HL-60 (cell line): Measurements from ENCODE around the gene DIP2C.

Source experiments
- DNase-seq, 2 experiments: peaks; one replicate each; pipeline ENCODE4 v3.0.0-alpha.2; 2010 to 2020; ENCODE audit warnings: low read depth in 1 of 2, low spot score in 1 of 2
- H3K27ac ChIP-seq: fragments of 250-450 bp; sonication (Bioruptor Pico); replicated peaks from 2 replicates; pipeline ENCODE4 v1.5.1; 2020; ENCODE audit warnings: mild to moderate bottlenecking, moderate library complexity
- H3K27me3 ChIP-seq: fragments of 250-450 bp; sonication (Bioruptor Pico); 2 replicates; pipeline ENCODE4 v1.5.1; 2021; ENCODE audit warnings: mild to moderate bottlenecking, moderate library complexity; ENCODE audit not compliant: insufficient read depth, poor library complexity, severe bottlenecking
- H3K4me3 ChIP-seq: replicated peaks from 2 replicates; pipeline ENCODE4 v1.5.1; 2011; ENCODE audit warnings: mild to moderate bottlenecking, control low read depth, low read length; ENCODE audit not compliant: insufficient read depth
- GABPA ChIP-seq: IDR thresholded peaks from 2 replicates; pipeline ENCODE4 v1.6.1; 2012; ENCODE audit warnings: low read depth
- POLR2AphosphoS5 ChIP-seq: IDR thresholded peaks from 2 replicates; pipeline ENCODE4 v1.6.1; 2012; ENCODE audit warnings: low read depth
- SPI1 ChIP-seq: IDR thresholded peaks from 2 replicates; pipeline ENCODE4 v1.6.1; 2012; ENCODE audit warnings: low read depth, mild to moderate bottlenecking, borderline replicate concordance
- TF ChIP-seq, protein P1 (sequence below): IDR thresholded peaks from 2 replicates; pipeline ENCODE4 v1.6.1; 2012; ENCODE audit warnings: low read depth; ENCODE audit not compliant: insufficient replicate concordance
- TF ChIP-seq, protein P2 (sequence below): IDR thresholded peaks from one replicate; pipeline ENCODE4 v1.5.1; 2011; ENCODE audit warnings: low read length, control low read depth, inconsistent platforms; ENCODE audit not compliant: insufficient read depth

The DIP2C gene

GRCh38 chr10:517241-517830 is 172.1 kb downstream of the DIP2C start:
- Histone ChIP-seq H3K27me3 (no peaks in the 10 kb centered on the region), H3K27ac (no peak overlapping the region), H3K4me3 (no peak overlapping the region)
- DNase-seq, result no peak
- TF ChIP-seq, protein P1, sequence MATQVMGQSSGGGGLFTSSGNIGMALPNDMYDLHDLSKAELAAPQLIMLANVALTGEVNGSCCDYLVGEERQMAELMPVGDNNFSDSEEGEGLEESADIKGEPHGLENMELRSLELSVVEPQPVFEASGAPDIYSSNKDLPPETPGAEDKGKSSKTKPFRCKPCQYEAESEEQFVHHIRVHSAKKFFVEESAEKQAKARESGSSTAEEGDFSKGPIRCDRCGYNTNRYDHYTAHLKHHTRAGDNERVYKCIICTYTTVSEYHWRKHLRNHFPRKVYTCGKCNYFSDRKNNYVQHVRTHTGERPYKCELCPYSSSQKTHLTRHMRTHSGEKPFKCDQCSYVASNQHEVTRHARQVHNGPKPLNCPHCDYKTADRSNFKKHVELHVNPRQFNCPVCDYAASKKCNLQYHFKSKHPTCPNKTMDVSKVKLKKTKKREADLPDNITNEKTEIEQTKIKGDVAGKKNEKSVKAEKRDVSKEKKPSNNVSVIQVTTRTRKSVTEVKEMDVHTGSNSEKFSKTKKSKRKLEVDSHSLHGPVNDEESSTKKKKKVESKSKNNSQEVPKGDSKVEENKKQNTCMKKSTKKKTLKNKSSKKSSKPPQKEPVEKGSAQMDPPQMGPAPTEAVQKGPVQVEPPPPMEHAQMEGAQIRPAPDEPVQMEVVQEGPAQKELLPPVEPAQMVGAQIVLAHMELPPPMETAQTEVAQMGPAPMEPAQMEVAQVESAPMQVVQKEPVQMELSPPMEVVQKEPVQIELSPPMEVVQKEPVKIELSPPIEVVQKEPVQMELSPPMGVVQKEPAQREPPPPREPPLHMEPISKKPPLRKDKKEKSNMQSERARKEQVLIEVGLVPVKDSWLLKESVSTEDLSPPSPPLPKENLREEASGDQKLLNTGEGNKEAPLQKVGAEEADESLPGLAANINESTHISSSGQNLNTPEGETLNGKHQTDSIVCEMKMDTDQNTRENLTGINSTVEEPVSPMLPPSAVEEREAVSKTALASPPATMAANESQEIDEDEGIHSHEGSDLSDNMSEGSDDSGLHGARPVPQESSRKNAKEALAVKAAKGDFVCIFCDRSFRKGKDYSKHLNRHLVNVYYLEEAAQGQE, result no peak
- no peak for TF ChIP-seq GABPA
- TF ChIP-seq POLR2AphosphoS5, result no peak
- no peak for TF ChIP-seq SPI1
- TF ChIP-seq, protein P2, sequence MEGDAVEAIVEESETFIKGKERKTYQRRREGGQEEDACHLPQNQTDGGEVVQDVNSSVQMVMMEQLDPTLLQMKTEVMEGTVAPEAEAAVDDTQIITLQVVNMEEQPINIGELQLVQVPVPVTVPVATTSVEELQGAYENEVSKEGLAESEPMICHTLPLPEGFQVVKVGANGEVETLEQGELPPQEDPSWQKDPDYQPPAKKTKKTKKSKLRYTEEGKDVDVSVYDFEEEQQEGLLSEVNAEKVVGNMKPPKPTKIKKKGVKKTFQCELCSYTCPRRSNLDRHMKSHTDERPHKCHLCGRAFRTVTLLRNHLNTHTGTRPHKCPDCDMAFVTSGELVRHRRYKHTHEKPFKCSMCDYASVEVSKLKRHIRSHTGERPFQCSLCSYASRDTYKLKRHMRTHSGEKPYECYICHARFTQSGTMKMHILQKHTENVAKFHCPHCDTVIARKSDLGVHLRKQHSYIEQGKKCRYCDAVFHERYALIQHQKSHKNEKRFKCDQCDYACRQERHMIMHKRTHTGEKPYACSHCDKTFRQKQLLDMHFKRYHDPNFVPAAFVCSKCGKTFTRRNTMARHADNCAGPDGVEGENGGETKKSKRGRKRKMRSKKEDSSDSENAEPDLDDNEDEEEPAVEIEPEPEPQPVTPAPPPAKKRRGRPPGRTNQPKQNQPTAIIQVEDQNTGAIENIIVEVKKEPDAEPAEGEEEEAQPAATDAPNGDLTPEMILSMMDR, result no peak

- TF ChIP-seq GABPA (no peak), POLR2AphosphoS5 (no peak), SPI1 (no peak)
- TF ChIP-seq, protein P2, result no peak
- TF ChIP-seq, protein P1, result no peak
- Histone ChIP-seq H3K4me3 (no peak overlapping the region), H3K27me3 (no peaks in the 10 kb centered on the region), H3K27ac (no peak overlapping the region)
- DNase-seq, result no peak
Measured at GRCh38 chr10:516764-517163, 172.7 kb downstream of the DIP2C start.

GRCh38 chr10:515674-516073 is 173.8 kb downstream of the DIP2C start:
- no peak overlapping the region for H3K27ac ChIP-seq
- TF ChIP-seq SPI1 (no peak), POLR2AphosphoS5 (no peak), GABPA (no peak)
- TF ChIP-seq, protein P1, result no peak
- TF ChIP-seq, protein P2, result no peak
- no peak for DNase-seq
- no peaks in the 10 kb centered on the region for H3K27me3 ChIP-seq
- H3K4me3 ChIP-seq, result no peak overlapping the region
